BE2C (cell line): Measurements from ENCODE around the gene BTD.
A peak's percentile ranks its signal among the peaks of the same experiment; 100 is the strongest.
"Not testable (repeated sequence)": the region's sequence is repeated elsewhere in the genome, so short reads cannot be mapped to it uniquely, and the experiment has no call there.

Experiments used
- DNase-seq: peaks from one replicate; pipeline ENCODE4 v3.0.0-alpha.2; 2020
- H3K27me3 ChIP-seq: fragments of 250-450 bp; sonication (Bioruptor Pico); 2 replicates; pipeline ENCODE4 v1.5.1; 2020; ENCODE audit warnings: mild to moderate bottlenecking
- H3K36me3 ChIP-seq: fragments of 250-450 bp; sonication (Bioruptor Pico); 2 replicates; pipeline ENCODE4 v1.5.1; 2020; ENCODE audit warnings: mild to moderate bottlenecking
- H3K4me1 ChIP-seq: fragments of 250-450 bp; sonication (Bioruptor Pico); 2 replicates; pipeline ENCODE4 v1.5.1; 2020
- H3K4me3 ChIP-seq: 2 replicates; pipeline ENCODE4 v1.5.1; 2011; ENCODE audit warnings: low read depth, low read length
- H3K9me3 ChIP-seq: fragments of 250-450 bp; sonication (Bioruptor Pico); 2 replicates; pipeline ENCODE4 v1.5.1; 2020
- TF ChIP-seq, protein P1 (sequence below): IDR thresholded peaks from 2 replicates; pipeline ENCODE4 v1.5.1; 2012; ENCODE audit warnings: mild to moderate bottlenecking, low read depth, low read length

Gene BTD

DNA sequence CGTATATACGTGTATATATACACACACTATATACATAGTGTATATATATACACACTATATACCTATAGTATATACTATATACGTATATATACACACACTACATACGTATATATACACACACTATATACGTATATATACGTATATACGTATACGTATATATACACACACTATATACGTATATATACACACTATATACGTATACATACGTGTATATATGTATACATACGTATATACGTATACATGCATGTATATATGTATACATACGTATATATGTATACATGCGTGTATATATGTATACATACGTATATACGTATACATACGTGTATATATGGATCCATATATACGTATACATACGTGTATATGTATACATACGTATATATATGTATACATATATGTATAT lies 9.6 kb upstream of the BTD start:
- Histone ChIP-seq H3K4me3 (no peak overlapping the region), H3K4me1 (no peaks in the 10 kb centered on the region), H3K36me3 (no peaks in the 10 kb centered on the region), H3K27me3 (no peaks in the 10 kb centered on the region), H3K9me3 (no peaks in the 10 kb centered on the region)
- TF ChIP-seq, protein P1, sequence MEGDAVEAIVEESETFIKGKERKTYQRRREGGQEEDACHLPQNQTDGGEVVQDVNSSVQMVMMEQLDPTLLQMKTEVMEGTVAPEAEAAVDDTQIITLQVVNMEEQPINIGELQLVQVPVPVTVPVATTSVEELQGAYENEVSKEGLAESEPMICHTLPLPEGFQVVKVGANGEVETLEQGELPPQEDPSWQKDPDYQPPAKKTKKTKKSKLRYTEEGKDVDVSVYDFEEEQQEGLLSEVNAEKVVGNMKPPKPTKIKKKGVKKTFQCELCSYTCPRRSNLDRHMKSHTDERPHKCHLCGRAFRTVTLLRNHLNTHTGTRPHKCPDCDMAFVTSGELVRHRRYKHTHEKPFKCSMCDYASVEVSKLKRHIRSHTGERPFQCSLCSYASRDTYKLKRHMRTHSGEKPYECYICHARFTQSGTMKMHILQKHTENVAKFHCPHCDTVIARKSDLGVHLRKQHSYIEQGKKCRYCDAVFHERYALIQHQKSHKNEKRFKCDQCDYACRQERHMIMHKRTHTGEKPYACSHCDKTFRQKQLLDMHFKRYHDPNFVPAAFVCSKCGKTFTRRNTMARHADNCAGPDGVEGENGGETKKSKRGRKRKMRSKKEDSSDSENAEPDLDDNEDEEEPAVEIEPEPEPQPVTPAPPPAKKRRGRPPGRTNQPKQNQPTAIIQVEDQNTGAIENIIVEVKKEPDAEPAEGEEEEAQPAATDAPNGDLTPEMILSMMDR = no peak
- DNase-seq = no peak

DNA sequence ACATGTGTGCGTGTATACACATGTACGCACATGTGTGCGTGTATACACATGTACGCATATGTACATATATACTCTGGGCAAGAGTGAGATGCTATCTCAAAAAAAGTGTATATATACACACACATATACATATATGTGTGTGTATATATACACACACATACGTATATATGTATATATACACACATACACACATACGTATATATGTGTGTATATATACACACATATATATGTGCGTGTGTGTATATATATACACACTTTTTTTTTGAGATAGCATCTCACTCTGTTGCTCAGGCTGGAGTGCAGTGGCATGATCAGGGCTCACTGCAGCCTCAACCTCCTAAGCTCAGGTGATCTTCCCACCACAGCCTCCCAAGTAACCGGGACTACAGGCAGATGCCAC lies 8.6 kb upstream of the BTD start:
- Histone ChIP-seq H3K9me3 (no peaks in the 10 kb centered on the region), H3K27me3 (no peaks in the 10 kb centered on the region), H3K4me3 (no peak overlapping the region), H3K4me1 (no peaks in the 10 kb centered on the region), H3K36me3 (no peaks in the 10 kb centered on the region)
- DNase-seq = no peak
- TF ChIP-seq, protein P1 = no peak

DNA sequence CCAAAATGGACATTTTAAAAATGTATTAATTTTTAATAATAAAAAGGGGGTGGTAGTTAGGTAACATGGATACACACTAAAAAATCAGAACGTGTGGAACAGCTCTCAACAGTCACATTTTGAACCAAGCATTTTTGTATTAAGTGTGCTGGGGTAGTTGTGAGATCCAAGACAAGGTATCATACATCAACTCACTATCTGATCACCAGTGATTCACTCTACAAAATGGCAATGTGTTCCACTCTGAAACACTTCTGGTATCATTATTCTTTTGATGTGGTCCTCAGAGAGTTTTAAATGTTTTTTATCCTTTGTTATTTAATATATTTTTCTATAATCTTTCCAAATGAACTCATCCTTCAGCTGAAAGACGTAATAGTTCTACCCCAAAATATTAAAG lies 5.6 kb upstream of the BTD start:
- Histone ChIP-seq H3K4me1 (no peaks in the 10 kb centered on the region), H3K4me3 (no peak overlapping the region), H3K9me3 (no peaks in the 10 kb centered on the region), H3K36me3 (no peaks in the 10 kb centered on the region), H3K27me3 (no peaks in the 10 kb centered on the region)
- TF ChIP-seq, protein P1 = no peak
- no peak for DNase-seq

DNA sequence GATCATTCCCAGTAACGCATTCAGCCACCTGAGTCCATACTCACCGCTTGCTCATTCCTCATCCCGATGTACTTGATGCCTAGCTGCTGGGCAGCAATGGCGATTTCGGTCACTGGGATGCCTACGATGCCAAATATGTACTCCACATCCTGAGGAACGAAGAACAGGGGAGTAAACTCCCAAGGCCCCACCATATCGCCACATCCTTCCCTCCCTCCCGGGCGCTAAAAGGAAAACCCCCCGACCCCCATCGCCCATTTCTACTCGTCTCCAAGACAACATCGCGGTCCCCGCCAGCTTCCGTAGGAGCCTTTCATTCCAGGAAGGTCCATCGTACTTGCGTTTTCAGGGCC lies 523 bp upstream of the BTD start:
- Histone ChIP-seq H3K27me3 (no peaks in the 10 kb centered on the region), H3K4me3 (peak overlapping the region; percentile 91), H3K4me1 (no peaks in the 10 kb centered on the region), H3K9me3 (no peaks in the 10 kb centered on the region), H3K36me3 (no peaks in the 10 kb centered on the region)
- DNase-seq = no peak
- TF ChIP-seq, protein P1 = no peak

DNA sequence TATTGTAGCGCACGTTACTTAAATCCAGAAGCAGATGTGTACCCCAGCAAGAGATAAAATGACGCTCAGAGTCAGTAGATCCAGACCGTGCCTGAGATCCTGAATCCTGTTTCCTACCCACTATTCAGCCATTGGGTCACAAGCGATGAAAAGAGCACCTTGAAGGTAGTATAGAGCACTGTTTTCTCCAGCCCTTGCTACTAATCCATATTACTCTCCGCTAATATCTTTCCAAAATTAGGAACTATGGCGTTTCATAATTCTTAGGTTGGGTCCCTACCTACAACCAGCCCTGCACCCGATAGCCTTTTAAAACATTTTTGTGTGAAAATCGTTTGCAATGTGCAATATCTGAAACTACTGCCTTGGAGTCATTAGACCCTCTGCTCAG lies 596 bp downstream of the BTD start:
- no peaks in the 10 kb centered on the region for H3K36me3 ChIP-seq
- TF ChIP-seq, protein P1 = no peak
- DNase-seq = no peak
- H3K9me3 ChIP-seq = no peaks in the 10 kb centered on the region
- H3K4me3 ChIP-seq = peak overlapping the region; percentile 91
- H3K27me3 ChIP-seq = no peaks in the 10 kb centered on the region
- H3K4me1 ChIP-seq = no peaks in the 10 kb centered on the region

DNA sequence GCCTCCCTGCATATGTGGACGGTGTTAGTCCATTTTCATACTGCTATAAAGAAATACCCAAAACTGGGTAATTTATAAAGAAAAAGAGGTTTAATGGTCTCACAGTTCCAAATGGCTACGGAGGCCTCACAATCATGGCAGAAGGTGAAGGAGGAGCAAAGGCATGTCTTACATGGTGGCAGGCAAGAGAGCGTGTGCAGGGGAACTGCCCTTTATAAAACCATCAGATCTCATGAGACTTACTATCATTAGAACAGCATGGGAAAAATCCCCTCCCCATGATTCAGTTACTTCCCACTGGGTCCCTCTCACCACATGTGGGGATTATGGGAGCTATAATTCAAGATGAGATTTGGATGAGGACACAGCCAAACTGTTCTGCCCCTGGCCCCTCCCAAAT lies 1.3 kb downstream of the BTD start:
- not testable (repeated sequence) for H3K36me3 ChIP-seq, H3K27me3 ChIP-seq, H3K4me1 ChIP-seq, H3K9me3 ChIP-seq, DNase-seq
- H3K4me3 ChIP-seq = peak overlapping the region; percentile 91

DNA sequence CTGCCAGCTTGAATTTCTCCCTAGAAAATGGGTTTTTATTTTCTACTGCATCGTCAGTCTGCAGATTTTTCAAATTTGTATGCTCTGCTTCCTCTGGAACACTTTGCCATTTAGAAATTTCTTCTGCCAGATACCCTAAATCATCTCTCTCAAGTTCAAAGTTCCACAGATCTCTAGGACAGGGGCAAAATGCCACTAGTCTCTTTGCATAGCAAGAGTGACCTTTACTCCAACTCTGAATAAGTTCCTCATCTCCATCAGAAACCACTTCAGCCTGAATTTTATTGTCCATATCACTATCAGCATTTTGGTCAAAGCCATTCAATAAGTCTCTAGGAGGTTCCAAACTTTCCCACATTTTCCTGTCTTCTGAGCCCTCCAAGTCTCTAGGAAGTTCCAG lies 3.0 kb downstream of the BTD start:
- not testable (repeated sequence) for H3K36me3 ChIP-seq, DNase-seq, H3K9me3 ChIP-seq, H3K4me1 ChIP-seq, H3K4me3 ChIP-seq, H3K27me3 ChIP-seq
